Karpas-422 (cell line): Measurements from ENCODE around the gene ZP1. TPM values are rescaled to one million over a fixed set of nuclear protein-coding genes. Genes with fewer than 3 reads are reported as not detected.

ENCODE experiments used
- DNase-seq: peaks from one replicate; pipeline ENCODE4 v3.0.0-alpha.2; 2015
- H2AFZ ChIP-seq: fragments of 200-600 bp; sonication (generic); 2 replicates; pipeline ENCODE4 v1.6.1; 2014; ENCODE audit warnings: antibody characterized with exemption, low read length, mixed read lengths
- H3K27ac ChIP-seq: fragments of 200-600 bp; sonication (generic); 2 replicates; pipeline ENCODE4 v1.5.1; 2014; ENCODE audit warnings: mild to moderate bottlenecking, low read length, moderate library complexity
- H3K27me3 ChIP-seq: fragments of 200-600 bp; sonication (generic); 2 replicates; pipeline ENCODE4 v1.6.1; 2014; ENCODE audit warnings: low read length, mixed read lengths
- H3K36me3 ChIP-seq: fragments of 200-600 bp; sonication (generic); 2 replicates; pipeline ENCODE4 v1.6.1; 2014; ENCODE audit warnings: low read length, mixed read lengths; ENCODE audit not compliant: insufficient read depth
- H3K4me1 ChIP-seq: fragments of 200-600 bp; sonication (generic); 2 replicates; pipeline ENCODE4 v1.6.1; 2014; ENCODE audit warnings: mild to moderate bottlenecking, low read length, mixed read lengths
- H3K4me2 ChIP-seq: fragments of 200-600 bp; sonication (generic); 2 replicates; pipeline ENCODE4 v1.6.1; 2014; ENCODE audit warnings: low read length, low read depth, mild to moderate bottlenecking; ENCODE audit not compliant: poor library complexity, severe bottlenecking
- H3K4me3 ChIP-seq: fragments of 200-600 bp; sonication (generic); 2 replicates; pipeline ENCODE4 v1.5.1; 2014; ENCODE audit warnings: mild to moderate bottlenecking, antibody characterized with exemption, low read length, mixed read lengths
- H3K79me2 ChIP-seq: fragments of 200-600 bp; sonication (generic); 2 replicates; pipeline ENCODE4 v1.6.1; 2014; ENCODE audit warnings: mild to moderate bottlenecking, low read length, mixed read lengths
- H3K9ac ChIP-seq: fragments of 200-600 bp; sonication (generic); 2 replicates; pipeline ENCODE4 v1.6.0; 2014; ENCODE audit warnings: low read length
- H3K9me2 ChIP-seq: fragments of 200-600 bp; sonication (generic), shearing (Covaris generic); replicated peaks from 2 replicates; pipeline ENCODE4 v1.6.0; 2014; ENCODE audit warnings: mild to moderate bottlenecking, low read length, moderate library complexity; ENCODE audit not compliant: insufficient read depth
- H3K9me3 ChIP-seq: fragments of 300-700, 200-600 bp; sonication (generic); 2 replicates; pipeline ENCODE4 v1.6.1; 2014; ENCODE audit warnings: low read length, mixed read lengths
- H4K20me1 ChIP-seq: fragments of 200-600 bp; sonication (generic); 2 replicates; pipeline ENCODE4 v1.6.1; 2014; ENCODE audit warnings: mild to moderate bottlenecking, antibody characterized with exemption, low read length, low read depth; ENCODE audit not compliant: insufficient read depth
- total RNA-seq: library from RNA; depleted of rRNA; stranded (reverse); fragments of >200 nt; shearing (Covaris generic); gene quantifications from 2 replicates; pipeline ENCODE4 v1.2.3, GENCODE V29; 2014; ENCODE audit warnings: low replicate concordance

The ZP1 gene
- total RNA-seq, 1 experiment from 2014 or later: not detected

DNA sequence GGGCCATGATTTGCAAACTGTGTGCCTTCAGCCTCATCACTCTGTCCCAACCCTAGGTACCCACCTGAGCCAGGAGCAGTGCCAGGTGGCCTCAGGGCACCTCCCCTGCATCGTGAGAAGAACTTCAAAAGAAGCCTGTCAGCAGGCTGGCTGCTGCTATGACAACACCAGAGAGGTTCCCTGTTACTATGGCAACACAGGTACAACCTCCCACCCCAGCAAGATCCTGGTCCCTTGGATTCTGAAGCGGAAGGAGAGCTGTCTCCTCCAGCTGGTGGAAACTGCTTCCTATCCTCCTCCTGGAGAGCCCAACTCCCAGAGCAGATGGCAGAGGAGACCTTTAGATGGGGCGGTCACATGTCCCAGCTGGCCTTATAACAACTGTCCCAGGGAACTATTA is 2.9 kb downstream of the ZP1 start:
- H3K27ac ChIP-seq: no peak overlapping the region
- no peaks in the 10 kb centered on the region for H3K9me2 ChIP-seq
- H3K4me1 ChIP-seq: no peaks in the 10 kb centered on the region
- no peaks in the 10 kb centered on the region for H3K79me2 ChIP-seq
- H3K4me3 ChIP-seq: no peak overlapping the region
- no peak overlapping the region for H3K9ac ChIP-seq
- no peaks in the 10 kb centered on the region for H3K36me3 ChIP-seq
- no peaks in the 10 kb centered on the region for H4K20me1 ChIP-seq
- H3K27me3 ChIP-seq: no peaks in the 10 kb centered on the region
- no peak overlapping the region for H2AFZ ChIP-seq
- DNase-seq: peak; percentile 47
- H3K4me2 ChIP-seq: no peak overlapping the region
- H3K9me3 ChIP-seq: no peaks in the 10 kb centered on the region

DNA sequence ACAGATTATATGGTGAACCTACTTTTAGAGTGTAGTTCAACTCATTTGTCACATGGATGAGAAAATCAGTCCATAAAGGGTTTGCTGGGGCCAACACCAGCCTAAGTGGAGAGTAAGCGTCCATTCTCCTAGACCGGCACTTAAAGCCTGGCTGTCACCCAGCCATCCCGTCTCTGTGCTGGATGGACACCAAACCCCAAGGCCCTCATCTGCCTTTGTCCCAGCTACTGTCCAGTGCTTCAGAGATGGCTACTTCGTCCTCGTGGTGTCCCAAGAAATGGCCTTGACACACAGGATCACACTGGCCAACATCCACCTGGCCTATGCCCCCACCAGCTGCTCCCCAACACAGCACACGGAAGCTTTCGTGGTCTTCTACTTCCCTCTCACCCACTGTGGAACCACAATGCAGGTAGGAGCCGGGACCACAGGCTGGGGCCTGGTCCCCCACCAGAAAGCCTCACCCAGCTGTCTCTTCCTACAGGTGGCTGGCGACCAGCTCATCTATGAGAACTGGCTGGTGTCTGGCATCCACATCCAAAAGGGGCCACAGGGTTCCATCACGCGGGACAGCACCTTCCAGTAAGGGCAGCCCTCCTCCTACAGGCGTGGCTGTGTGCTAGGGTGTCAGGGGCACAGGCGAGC is 3.5 kb downstream of the ZP1 start:
- Histone ChIP-seq H3K36me3 (no peaks in the 10 kb centered on the region), H3K9me2 (no peaks in the 10 kb centered on the region), H3K9me3 (no peaks in the 10 kb centered on the region), H3K27me3 (no peaks in the 10 kb centered on the region), H3K4me1 (no peaks in the 10 kb centered on the region), H3K4me3 (no peak overlapping the region), H4K20me1 (no peaks in the 10 kb centered on the region), H2AFZ (no peak overlapping the region), H3K9ac (no peak overlapping the region), H3K79me2 (no peaks in the 10 kb centered on the region), H3K4me2 (no peak overlapping the region), H3K27ac (no peak overlapping the region)
- no peak for DNase-seq

DNA sequence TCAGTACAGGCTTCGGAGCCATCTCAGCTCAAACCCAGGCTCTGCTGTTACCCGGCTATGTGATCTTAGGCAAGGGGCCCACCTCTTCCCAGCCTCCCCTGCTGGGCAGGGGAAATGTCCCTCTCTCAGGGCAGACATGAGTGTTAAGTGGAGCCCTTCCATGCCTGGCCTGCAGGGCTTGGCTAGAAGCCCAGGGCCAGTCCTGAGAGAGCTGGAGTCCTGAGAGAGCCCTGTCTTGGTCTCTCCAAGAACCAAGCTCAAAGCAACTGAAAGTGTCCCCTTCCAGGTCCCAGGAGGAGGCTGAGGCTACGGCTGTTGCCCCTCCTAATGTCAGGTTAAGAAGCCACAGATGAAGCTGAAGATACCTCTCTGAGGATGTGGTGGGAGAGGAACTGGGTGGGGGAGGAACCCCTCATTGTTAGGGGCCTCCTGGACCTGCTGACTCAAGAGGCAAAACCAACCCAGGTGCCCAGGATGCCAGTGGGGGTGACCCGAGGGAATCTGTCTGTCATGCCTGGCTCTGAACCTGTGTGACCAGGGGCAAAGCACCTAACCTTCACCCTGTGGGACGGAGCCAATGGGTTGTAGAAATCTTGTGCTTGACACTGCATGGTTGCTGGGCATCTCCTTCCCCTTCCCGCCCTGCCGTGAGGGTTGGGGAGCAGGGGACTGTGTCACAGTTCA is 4.2 kb downstream of the ZP1 start:
- Histone ChIP-seq H3K4me3 (no peak overlapping the region), H4K20me1 (no peaks in the 10 kb centered on the region), H3K9me2 (no peaks in the 10 kb centered on the region), H2AFZ (no peak overlapping the region), H3K4me1 (no peaks in the 10 kb centered on the region), H3K79me2 (no peaks in the 10 kb centered on the region), H3K4me2 (no peak overlapping the region), H3K36me3 (no peaks in the 10 kb centered on the region), H3K27ac (no peak overlapping the region), H3K9me3 (no peaks in the 10 kb centered on the region), H3K27me3 (no peaks in the 10 kb centered on the region), H3K9ac (no peak overlapping the region)
- DNase-seq: no peak

DNA sequence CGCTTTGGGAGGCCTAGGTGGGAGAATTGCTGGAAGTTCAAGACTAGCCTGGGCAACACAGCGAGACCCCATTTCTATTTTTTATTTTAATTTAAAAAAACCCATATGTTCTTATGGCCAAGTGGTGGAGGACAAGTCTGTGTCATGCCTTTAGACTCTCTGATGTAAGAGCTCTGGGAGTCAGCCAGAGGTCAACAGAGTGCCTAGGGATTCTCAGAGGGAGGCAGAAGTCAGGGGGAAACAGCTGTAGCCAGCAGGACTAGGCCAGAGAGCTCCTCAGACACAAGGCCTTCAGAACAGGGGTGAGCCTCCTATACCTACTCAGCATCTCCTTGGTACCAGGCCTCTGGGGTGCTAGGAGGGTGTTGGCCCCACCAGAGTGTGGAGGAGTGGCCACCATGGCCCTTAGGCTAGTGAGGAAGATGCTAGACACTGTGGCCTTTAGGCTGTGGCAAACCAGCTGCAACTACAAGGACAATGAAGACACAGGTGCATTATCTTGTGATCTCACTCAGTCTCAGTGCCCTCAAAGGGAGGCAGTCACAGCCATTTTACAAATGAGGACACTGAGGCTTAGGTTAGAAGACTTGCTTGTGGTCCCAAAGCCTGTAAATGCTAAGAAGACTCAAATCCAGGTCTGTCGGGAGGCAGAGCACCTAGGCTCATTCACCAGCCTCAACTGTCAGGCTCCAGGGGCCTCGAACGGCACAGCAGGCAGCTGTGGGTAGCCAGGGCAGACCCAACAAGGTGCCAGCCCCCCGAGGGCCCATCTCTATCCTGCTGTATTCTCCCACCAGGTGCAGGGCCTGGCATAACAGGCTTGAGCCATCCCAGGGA is 5.0 kb downstream of the ZP1 start:
- Histone ChIP-seq H3K9me3 (no peaks in the 10 kb centered on the region), H3K4me1 (no peaks in the 10 kb centered on the region), H3K4me3 (no peak overlapping the region), H4K20me1 (no peaks in the 10 kb centered on the region), H2AFZ (no peak overlapping the region), H3K4me2 (no peak overlapping the region), H3K36me3 (no peaks in the 10 kb centered on the region), H3K9me2 (no peaks in the 10 kb centered on the region), H3K27me3 (no peaks in the 10 kb centered on the region), H3K79me2 (no peaks in the 10 kb centered on the region), H3K9ac (no peak overlapping the region), H3K27ac (no peak overlapping the region)
- DNase-seq: no peak

DNA sequence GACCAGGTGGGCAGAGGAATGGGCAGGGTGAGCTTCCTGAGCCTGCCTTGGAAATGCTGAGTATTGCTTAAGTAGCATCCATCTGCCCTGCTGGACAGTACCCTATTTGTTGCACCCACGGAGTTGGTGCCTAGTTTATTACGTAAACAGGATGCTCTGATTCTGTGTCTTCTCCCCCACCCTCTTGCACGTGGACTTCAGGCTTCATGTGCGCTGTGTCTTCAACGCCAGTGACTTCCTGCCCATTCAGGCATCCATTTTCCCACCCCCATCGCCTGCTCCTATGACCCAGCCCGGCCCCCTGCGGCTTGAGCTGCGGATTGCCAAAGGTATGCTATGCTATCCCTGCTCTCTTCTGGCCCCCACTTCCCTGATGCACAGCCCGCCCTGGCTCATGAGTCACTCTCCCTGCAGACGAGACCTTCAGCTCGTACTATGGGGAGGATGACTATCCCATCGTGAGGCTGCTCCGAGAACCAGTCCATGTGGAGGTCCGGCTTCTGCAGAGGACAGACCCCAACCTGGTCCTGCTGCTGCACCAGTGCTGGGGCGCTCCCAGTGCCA is 5.7 kb downstream of the ZP1 start:
- DNase-seq: no peak
- H3K4me3 ChIP-seq: no peak overlapping the region
- no peak overlapping the region for H3K27ac ChIP-seq

DNA sequence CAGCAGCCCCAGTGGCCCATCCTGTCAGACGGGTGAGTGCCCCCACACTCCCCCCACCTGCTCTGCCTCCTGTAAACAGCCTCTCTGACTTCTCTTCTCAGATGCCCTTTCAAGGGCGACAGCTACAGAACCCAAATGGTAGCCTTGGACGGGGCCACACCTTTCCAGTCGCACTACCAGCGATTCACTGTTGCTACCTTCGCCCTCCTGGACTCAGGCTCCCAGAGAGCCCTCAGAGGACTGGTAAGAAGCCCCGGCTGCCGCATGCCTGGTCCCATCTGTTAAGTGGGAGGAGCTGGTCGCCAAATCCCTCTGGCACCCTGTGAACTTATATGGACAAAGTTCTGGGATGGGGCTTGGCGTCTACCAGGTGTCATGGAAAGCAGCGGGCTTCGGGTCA is 6.2 kb downstream of the ZP1 start:
- peaks cover 6% of the 10 kb centered on the region; the same call in 1 of the 2 replicates for H3K36me3 ChIP-seq
- no peaks in the 10 kb centered on the region for H3K9me3 ChIP-seq
- H3K4me3 ChIP-seq: no peak overlapping the region
- DNase-seq: no peak
- H3K9me2 ChIP-seq: no peaks in the 10 kb centered on the region
- no peaks in the 10 kb centered on the region for H3K79me2 ChIP-seq
- H3K4me1 ChIP-seq: no peaks in the 10 kb centered on the region
- no peak overlapping the region for H3K4me2 ChIP-seq
- no peaks in the 10 kb centered on the region for H4K20me1 ChIP-seq
- H2AFZ ChIP-seq: no peak overlapping the region
- no peaks in the 10 kb centered on the region for H3K27me3 ChIP-seq
- no peak overlapping the region for H3K27ac ChIP-seq
- no peak overlapping the region for H3K9ac ChIP-seq

More for the DNA sequence above, 5.7 kb downstream of the ZP1 start:
- Histone ChIP-seq H3K9ac (no peak overlapping the region), H3K27me3 (no peaks in the 10 kb centered on the region), H2AFZ (no peak overlapping the region), H3K4me2 (no peak overlapping the region), H3K4me1 (no peaks in the 10 kb centered on the region), H4K20me1 (no peaks in the 10 kb centered on the region), H3K9me2 (no peaks in the 10 kb centered on the region), H3K79me2 (no peaks in the 10 kb centered on the region), H3K36me3 (peaks cover 4% of the 10 kb centered on the region; the same call in 1 of the 2 replicates), H3K9me3 (no peaks in the 10 kb centered on the region)

DNA sequence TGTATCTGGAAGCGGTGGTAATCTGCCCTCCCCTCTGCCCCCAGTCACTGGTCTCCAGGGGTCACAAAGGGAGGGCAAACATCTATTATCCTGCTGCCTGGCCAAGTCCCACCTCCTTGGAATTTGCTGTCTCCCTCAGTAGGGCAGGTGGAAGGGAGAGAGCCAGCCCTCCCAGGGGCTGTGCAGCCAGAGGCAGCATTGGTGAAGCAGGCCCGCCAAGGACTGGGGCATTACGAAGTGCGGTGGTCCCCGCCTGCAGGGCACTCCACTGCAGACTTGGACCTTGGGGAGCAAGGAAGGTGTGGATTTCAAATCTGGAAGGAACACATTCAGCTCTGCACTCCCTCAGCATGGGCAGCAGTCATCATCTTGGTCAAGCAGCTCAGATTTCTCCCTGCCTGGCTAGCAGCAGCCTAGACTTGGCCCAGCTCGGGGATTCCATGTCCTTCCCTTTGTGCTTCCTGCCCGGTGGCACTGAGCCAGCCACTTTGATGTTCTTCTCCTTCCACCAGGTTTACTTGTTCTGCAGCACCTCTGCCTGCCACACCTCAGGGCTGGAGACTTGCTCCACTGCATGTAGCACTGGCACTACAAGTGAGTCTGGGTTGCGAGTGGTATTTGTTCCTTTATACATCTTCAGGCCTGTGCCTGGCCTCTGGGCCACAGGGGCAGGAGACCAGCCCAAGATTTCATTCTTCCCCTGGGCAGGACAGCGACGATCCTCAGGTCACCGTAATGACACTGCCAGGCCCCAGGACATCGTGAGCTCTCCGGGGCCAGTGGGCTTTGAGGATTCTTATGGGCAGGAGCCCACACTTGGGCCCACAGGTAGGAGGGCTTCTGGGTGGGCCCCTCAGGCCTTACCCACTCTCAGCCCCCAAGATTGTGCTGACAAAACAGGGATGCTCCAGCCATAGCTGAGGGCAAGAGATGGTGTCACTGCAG is 7.4 kb downstream of the ZP1 start:
- H3K9me2 ChIP-seq: no peaks in the 10 kb centered on the region
- no peaks in the 10 kb centered on the region for H3K79me2 ChIP-seq
- no peak overlapping the region for H3K9ac ChIP-seq
- no peak overlapping the region for H3K4me3 ChIP-seq
- no peaks in the 10 kb centered on the region for H3K27me3 ChIP-seq
- H3K27ac ChIP-seq: no peak overlapping the region
- H3K36me3 ChIP-seq: peaks cover 6% of the 10 kb centered on the region; the same call in 1 of the 2 replicates
- no peaks in the 10 kb centered on the region for H4K20me1 ChIP-seq
- no peak overlapping the region for H3K4me2 ChIP-seq
- no peak for DNase-seq
- H3K4me1 ChIP-seq: no peaks in the 10 kb centered on the region
- no peaks in the 10 kb centered on the region for H3K9me3 ChIP-seq
- no peak overlapping the region for H2AFZ ChIP-seq
